GM18505 (cell line): ENCODE data around the gene RPS3.

Experiments
- ATAC-seq: cut with Tn5 transposase; IDR thresholded peaks from one replicate; pipeline ENCODE4 v1.9.1; 2021; ENCODE audit not compliant: unreplicated experiment
- POLR2A ChIP-seq: IDR thresholded peaks from 4 replicates; pipeline ENCODE4 v1.6.1; 2011; ENCODE audit warnings: borderline replicate concordance; ENCODE audit not compliant: insufficient read depth, insufficient read length; ENCODE audit errors: extremely low read depth

RPS3 gene

DNA sequence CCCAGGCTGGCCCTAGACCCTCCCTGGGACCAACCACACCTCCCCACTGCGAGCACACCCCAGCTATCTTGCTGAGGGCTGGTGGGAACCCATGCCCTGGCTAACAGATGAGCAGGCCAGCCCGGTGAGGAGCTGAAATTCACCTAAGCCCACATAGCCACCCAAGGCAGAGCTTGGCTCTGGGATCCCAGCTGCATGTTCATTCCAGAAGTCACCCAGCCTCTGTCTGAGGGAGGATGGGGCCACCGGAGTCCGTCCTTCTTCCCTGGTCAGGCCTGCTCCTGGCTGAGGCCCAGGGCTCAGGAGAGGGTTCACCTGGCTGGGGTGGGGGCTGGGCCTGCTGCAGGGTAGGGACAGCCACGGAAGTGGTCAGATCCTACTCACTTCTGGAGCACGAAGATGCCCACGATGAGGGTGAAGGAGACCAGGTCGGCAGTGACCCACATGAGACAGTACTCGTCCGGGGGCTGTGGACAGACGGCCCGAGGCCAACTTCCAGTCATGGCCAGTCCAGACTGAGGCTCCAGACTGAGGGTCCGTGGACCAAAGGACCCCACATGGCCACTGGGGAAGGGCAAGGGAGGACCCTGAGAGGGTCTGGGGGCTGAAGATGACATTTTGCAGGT lies 40.3 kb downstream of the RPS3 start:
- TF ChIP-seq POLR2A, result no peak
- no peak for ATAC-seq

DNA sequence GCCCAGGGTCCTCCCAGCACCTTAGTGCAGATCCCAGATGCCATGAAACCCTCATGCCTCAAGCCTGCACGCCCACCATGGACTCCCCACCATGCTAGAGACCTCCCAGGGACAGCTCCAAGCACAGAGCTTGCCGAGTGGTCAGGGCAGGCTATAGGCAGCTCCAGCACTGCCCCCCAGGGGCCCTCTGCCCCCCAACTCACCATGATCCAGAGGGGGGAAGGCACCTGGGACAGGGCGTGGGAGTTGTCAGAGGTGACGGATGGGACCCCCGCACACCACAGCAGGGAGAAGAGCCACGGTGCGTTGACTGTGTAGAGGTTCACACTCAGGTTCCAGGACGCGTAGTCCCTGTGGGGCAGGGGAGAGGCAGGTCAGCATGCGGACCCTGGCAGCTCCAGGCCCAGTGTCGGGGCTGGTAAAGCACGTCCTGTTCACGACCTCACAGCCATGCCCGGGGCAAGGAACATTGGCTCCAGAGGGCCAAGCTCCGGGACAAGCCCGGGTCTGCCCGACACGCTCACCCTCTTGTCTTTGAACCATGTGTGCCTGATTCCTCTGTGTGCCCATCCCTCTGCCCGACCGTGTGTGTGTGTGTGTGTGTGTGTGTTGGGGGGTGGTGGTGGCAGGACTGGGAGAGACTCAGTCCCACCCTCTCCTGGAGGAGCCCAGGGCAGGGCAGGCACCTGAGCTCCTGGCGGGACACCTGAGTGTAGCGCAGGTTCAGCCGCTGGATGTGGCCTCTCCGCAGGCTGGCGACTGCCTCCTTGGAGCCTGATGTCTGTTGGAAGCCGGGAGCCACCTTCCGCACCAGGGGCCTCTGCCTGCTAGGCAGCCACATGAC lies 41.9 kb downstream of the RPS3 start:
- no peak for ATAC-seq
- no peak for TF ChIP-seq POLR2A

DNA sequence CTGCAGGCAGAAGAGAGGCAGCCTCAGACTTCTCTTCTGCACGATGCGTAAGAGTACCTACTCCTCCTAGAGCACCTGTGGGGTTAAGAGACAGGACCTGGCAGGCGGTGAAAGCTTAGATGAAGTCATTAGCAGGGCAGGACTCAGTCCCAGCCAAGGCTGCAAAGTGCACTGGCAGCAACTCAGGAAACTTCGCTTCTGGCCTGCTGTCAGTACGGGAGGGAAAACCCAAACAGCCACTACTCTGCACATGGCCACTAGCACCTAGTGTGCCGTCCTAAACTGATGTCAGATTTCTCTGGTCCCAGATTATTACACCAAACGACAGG lies 42.5 kb downstream of the RPS3 start:
- no peak for TF ChIP-seq POLR2A
- ATAC-seq, result no peak

DNA sequence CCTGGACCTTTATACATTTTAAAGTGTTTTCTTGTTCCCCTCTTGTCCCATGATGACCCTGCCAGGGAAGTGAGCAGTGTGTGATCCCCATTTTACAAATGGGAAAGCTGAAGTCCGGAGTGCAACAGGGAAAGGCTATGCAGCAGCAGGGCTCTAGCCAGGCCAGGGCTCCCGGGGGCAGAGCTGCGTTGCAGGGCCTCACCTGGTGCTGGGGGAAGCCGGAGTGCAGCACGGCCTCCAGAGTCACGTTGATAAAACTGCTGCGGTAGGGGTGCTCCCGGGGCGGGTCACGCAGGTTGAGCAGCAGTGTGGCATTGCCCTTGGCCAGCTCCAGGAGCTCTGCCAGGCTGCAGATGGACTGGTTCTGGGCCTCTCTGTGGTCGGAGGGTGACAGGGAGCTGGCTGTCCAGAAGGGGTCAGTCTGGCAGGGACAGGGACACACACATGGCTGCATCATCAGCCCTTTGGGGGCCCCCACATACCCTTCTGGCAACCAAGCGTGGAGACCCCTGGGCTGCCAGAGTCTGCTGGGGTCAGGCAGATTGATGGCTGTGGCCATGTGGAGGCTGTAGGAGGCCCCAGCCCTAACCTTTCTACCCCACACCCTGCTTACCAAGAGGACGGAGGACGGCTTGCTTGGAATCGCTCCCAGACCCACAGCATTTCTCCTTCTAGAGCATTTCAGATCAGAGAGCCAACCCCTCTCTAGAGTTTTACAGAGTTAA lies 43.0 kb downstream of the RPS3 start:
- no peak for TF ChIP-seq POLR2A
- ATAC-seq, result no peak

DNA sequence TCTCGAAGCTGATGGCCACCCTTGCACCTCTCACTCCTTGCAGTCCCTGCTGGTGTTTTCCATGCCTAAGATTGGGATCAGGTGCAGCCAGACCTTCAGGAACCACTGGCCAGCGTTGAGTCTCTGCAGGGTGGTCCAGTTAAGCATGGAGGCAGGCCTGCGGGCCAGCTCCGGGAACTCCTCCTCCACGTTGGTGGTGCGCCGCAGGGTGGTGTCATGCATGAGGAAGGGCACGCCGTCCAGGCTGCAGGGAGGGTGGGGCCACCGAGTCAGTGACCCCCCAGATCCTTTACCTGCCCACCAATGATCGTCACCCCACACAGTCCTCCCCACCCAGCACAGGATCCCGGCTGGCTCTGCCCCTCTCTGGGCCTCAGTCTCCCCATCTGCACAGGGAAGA lies 43.7 kb downstream of the RPS3 start:
- no peak for ATAC-seq
- no peak for TF ChIP-seq POLR2A

DNA sequence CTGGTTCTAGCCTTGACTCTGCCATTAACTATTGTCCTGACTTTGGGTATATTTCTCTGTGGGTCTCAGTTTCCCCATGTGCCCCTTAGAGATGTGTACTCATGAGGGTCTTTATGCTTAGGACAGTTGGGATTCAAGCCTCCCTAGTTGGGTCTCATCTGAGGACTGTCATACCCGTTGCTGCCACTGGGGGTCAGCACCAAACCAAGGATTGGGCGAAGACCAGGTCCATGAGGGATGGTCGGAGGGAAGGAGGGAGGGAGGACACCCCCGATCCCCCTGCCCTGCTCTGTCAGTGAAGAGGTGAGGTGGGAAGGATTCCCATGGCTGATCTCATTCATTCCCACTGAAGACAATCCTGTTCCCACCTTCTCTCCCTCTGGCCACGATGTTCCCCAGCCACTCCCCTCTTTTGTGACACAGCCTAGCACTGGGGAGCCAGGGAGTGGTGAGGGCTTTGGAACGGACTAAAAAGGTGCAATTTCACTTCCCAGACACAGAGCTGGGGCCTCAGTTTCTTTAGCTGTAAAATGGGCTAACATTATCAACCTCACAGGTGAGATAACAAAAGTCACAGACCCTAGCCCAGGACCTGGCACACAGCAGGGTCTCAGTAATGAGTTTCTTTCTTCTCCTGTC lies 46.1 kb downstream of the RPS3 start:
- TF ChIP-seq POLR2A, result no peak
- ATAC-seq, result no peak

DNA sequence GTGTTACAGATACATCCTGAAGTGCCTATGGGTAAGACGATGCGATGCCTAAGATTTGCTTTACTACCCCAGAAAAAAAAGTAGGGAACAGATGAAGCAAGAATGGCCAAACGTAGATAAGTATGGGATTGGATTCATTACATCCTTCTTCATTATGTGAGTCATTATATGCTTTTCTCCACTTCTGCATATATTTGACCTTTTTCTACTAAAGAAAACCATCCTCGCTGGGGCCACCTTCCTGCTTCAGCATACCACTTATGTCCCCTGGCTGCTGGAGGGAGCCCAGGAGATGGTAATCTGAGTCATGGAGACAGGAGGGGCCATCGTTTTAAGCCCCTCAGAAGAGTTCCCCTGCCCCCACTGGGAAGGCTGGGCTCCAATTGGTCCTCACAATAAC lies 48.1 kb downstream of the RPS3 start:
- ATAC-seq, result no peak
- TF ChIP-seq POLR2A, result no peak

DNA sequence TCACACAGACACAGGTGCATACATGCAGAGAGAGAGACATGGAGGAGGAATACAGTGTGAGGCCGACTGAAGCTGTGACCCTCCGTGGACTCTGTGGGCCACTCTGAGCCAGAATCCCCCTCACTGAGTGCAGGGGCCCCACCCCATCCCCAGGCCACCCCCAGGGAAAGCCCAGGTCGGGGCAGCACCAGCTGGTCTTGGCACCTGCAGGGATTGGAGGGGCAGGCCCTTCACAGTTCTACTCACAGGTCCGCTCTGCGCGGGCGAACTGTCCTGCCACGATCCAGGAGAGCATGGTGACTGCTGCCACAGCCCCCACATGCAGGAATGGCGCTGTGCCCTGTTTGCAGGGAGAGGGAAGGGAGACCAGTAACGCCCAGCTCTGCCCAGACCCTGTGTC lies 50.0 kb downstream of the RPS3 start:
- no peak for ATAC-seq
- no peak for TF ChIP-seq POLR2A

DNA sequence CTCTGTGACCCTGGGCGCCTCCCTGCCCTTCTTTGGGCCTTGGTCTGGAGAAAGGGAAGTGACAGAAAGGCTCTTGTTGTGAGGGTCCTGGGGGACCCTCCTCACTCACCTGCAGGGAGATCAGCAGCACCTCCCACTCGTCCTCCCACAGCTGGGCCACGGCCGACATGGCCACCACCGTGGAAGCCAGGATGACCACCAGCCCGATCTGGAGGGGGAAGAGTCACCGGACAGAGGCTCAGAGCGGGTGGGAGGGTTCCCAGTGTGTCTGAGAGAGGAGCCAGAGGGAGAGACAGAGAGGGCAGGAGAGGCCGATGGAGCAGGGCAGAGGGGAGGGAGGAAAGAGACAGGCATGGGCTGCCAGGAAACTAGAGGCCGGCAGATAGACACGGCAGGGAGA lies 50.5 kb downstream of the RPS3 start:
- TF ChIP-seq POLR2A, result no peak
- ATAC-seq, result no peak

DNA sequence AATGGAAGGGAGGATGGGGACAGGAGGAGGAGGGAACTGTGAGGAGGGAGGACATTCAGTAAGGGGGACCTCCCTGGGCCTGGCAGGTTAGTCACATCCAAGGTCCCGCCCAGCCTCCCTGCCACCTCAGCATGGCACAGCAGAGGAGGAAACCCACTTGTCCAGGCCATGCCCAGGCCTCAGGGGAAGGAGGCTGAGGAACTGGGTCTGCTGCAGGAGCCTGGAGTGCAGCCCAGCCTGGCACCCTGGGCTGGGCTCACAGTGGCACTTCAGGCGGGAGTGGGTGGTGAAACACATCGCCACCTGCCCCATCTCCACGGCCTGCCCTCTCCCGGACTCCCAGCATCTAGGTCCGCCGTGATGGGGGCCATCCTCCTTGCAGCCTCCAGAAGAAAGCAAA lies 50.9 kb downstream of the RPS3 start:
- ATAC-seq, result no peak
- TF ChIP-seq POLR2A, result no peak

DNA sequence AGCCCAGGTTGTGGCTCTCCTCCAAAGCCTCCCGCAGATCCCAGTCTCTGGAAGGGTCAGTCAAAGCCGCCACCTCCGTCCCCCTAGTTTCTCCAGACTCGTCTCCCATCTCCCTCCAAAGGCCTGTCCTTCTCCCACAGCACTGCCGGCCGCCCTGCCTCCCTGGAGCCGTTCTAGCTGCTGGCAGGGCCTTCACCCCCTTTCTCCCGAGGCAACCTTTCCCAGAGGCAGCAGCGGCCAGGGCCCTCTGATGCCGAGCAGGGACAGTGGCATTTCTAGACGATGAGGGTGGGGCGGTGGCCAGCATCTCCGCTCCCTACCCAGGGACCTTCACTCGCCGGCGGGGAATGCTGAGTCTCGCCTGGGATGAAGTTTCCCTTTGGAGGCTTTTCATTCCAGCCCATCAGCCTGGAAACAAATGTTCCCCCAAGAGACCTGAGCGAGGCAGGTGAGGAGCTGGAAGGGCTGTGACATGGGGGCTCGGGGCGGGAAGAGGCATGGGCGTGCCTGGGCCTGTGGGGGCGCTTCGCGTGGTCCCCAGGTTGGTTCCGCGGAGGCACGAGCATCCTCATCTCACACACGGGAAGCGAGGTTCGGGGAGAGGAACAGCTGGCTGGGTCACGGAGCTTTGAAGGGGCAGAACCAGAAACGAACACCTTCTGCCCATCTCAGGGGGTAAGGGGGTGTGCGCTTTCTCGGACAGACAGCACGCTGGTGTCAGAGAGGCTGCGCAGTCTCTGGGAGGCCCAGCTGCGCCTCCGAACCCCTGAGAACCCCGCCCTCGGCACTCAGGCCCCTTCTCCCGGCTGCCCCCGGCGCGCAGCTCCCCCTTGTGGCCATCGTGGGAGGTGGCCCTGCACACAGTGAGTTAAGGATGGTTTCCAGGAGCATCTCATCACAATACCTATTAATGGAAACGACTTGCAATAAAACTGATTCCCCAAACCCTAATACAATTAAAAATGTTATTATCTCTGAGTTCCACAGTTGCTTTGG lies 51.8 kb downstream of the RPS3 start:
- no peak for TF ChIP-seq POLR2A
- ATAC-seq, result no peak

DNA sequence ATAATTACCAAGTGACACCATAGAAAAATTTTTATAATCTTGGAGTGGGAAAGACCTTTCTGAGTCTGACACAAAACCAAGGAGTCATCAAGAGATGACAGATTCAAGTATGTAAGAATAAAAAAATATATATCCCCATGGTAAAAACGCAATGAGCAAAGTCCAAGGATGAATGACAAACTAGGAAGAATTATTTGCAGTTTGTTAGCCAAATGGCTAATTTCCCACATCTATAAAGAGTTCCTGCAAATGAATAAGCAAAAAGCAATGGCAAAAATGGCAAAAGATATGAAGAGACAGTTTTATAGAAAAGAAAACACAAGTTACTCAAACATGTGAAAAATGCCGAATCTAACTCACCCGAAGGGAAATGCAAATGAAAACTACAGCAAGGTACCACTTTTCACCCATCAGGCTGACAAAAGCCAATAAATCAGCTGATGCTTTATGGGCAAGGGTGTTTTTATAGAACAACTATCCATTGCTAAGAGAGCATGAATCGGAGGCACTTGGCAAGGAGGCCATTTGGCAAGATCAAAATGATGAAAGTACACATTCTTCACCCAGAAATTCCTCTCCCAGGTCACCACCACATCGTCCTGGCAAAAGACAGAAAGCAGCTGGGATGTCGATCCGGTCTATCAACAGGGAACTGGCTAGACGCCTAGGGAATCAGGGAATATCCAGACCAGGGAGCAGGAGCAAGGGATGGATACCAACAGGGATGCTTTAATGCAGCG lies 54.8 kb downstream of the RPS3 start:
- ATAC-seq, result no peak
- no peak for TF ChIP-seq POLR2A
